ENCODE data around the gene CEBPG. TPM values are rescaled to one million over a fixed set of nuclear protein-coding genes. Genes with fewer than 3 reads are reported as not detected.
A peak's percentile ranks its signal among the peaks of the same experiment; 100 is the strongest.

The CEBPG gene
- total RNA-seq, 6 experiments from 2014 or later = 10.0 to 11.2 (median 10.4) TPM

DNA sequence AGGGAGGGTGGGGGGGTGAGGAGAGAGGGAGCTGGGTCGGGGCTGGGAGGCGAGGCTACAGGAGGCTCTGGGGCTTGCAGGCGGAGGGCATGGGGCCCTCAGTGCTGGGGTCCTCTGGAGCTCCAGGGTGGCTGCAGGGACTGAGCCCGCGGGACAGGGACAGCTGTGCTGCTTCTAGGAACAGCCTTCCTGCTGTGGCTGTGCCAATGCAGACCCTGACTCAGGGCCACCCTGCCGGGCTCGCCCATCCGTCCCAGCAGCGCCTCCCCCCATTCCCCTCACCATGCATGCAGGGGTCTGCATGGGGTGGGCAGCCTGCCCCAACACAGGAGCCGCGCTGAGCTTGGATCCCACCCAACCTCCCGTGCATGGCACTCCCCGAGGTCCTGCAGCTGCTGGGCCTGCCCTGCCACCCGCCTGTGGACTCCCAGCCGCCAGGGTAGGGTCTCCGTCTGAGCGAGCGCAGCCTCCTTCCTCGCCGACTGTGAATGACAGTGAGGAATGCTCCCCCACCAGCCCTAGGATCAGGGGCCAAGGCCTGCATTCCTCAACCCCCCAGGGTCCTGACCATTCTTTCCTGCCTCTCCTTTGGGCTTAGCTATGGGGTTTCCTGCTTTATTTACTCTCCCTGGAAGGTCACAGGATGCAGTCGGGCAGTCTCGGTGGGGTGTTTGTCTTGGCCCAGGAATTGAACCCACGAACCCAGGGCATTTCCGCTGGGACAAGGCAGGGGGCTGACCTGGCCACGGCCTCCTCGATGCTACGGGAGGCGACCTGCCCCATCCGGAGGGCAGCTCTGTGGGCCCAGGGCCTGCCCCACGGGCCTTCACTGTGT, 23.4 kb downstream of the CEBPG start:
- no peak for DNase-seq
- Mint-ChIP-seq H3K9me3 (no peaks in the 10 kb centered on the region), H3K4me3 (no peak overlapping the region), H3K27ac (no peak overlapping the region), H3K27me3 (ENCODE audit: insufficient read depth) (peaks cover 4% of the 10 kb centered on the region), H3K36me3 (ENCODE audit: low read depth) (no peaks in the 10 kb centered on the region), H3K4me1 (ENCODE audit: low read depth) (peaks cover 26% of the 10 kb centered on the region)
- TF ChIP-seq, protein P1, sequence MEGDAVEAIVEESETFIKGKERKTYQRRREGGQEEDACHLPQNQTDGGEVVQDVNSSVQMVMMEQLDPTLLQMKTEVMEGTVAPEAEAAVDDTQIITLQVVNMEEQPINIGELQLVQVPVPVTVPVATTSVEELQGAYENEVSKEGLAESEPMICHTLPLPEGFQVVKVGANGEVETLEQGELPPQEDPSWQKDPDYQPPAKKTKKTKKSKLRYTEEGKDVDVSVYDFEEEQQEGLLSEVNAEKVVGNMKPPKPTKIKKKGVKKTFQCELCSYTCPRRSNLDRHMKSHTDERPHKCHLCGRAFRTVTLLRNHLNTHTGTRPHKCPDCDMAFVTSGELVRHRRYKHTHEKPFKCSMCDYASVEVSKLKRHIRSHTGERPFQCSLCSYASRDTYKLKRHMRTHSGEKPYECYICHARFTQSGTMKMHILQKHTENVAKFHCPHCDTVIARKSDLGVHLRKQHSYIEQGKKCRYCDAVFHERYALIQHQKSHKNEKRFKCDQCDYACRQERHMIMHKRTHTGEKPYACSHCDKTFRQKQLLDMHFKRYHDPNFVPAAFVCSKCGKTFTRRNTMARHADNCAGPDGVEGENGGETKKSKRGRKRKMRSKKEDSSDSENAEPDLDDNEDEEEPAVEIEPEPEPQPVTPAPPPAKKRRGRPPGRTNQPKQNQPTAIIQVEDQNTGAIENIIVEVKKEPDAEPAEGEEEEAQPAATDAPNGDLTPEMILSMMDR (IDR thresholded peaks at IDR 0.05) = no peak

GRCh38 chr19:33397536-33398360, 24.2 kb downstream of the CEBPG start:
- H3K27me3 Mint-ChIP-seq (ENCODE audit: insufficient read depth) = peaks cover 4% of the 10 kb centered on the region
- no peak overlapping the region for H3K27ac Mint-ChIP-seq
- H3K4me1 Mint-ChIP-seq (ENCODE audit: low read depth) = peaks cover 26% of the 10 kb centered on the region
- H3K36me3 Mint-ChIP-seq (ENCODE audit: low read depth) = no peaks in the 10 kb centered on the region
- TF ChIP-seq, protein P1 (IDR thresholded peaks at IDR 0.05) = peak; percentile 46; the same call in 1 of the 2 replicates
- DNase-seq = no peak
- no peaks in the 10 kb centered on the region for H3K9me3 Mint-ChIP-seq
- H3K4me3 Mint-ChIP-seq = no peak overlapping the region

DNA sequence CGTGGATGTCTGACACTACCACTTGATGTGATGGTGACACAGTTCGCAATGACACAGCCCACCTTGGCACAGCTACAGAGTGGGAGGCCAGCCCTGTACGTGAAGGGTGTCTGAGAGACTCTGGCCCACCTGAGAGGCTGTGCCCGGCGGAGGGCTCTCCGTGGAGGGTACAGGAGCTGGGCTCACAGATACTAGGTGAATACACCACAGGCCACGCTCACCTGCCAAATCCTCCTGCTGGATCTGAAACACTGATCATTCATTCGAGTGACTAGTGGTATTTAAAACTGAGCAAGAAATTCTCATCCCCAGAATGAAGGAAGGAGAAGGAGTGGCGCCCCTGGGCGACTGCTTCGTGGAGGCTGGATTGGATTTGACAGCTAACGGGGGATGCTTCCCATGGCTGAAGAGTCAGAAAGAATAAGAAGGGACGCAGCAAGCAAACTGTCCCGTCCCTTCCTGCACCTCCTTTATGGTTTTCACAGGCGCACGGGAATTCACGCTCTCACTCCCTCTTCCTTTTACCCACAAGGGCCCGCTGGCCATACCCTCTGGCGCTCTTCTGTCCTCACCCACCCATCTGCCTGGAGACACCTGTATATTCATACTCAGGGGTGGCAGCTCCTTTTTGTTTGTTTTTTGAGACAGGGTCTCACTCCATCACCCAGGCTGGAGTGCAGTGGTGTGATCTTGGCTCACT, 25.0 kb downstream of the CEBPG start:
- H3K4me3 Mint-ChIP-seq = no peak overlapping the region
- H3K4me1 Mint-ChIP-seq (ENCODE audit: low read depth) = peaks cover 25% of the 10 kb centered on the region
- TF ChIP-seq, protein P1 (IDR thresholded peaks at IDR 0.05) = no peak; the same call in 1 of the 2 replicates
- no peak overlapping the region for H3K27ac Mint-ChIP-seq
- no peaks in the 10 kb centered on the region for H3K36me3 Mint-ChIP-seq (ENCODE audit: low read depth)
- H3K27me3 Mint-ChIP-seq (ENCODE audit: insufficient read depth) = peaks cover 4% of the 10 kb centered on the region
- no peaks in the 10 kb centered on the region for H3K9me3 Mint-ChIP-seq
- no peak for DNase-seq

DNA sequence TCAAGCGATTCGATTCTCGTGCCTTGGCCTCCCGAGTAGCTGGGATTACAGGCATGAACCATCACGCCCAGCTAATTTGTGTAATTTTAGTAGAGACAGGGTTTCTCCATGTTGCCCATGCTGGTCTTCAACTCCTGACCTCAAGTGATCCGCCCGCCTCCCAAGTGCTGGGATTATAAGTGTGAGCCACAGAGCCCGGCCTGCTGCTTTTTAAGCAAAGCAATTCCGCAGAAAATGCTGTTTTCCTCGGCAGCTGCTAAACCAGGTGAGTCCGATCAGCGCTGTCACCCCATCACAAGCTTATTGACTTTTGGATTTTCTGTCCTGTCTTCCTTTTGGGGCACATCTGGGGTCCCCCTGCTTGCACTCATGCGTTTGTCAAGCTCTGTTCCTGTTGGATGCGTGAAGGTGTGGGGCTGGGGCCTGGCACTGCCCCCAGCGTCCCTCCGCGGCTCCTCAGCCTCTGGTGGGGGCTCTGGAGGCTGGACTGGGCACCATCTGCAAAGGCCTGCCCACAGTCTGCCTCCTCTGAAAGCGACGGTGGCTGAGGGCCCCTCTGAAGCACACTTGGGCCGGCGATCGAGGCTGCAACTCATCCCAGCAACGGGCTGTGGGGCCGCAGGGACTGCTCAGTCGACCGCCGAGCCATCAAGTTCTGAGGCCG, 25.7 kb downstream of the CEBPG start:
- DNase-seq = no peak
- TF ChIP-seq, protein P1 (IDR thresholded peaks at IDR 0.05) = no peak
- Mint-ChIP-seq H3K4me1 (ENCODE audit: low read depth) (peaks cover 18% of the 10 kb centered on the region), H3K9me3 (no peaks in the 10 kb centered on the region), H3K27me3 (ENCODE audit: insufficient read depth) (peaks cover 4% of the 10 kb centered on the region), H3K36me3 (ENCODE audit: low read depth) (no peaks in the 10 kb centered on the region), H3K4me3 (no peak overlapping the region), H3K27ac (no peak overlapping the region)
